Bone marrow (tissue), 2 donors: Measurements from ENCODE around the gene TMEM145.

Experiments used
- DNase-seq, 2 donors: peaks; one replicate each; lab custom pipeline; 2025; lab: John Stamatoyannopoulos, UW

TMEM145 gene

DNA sequence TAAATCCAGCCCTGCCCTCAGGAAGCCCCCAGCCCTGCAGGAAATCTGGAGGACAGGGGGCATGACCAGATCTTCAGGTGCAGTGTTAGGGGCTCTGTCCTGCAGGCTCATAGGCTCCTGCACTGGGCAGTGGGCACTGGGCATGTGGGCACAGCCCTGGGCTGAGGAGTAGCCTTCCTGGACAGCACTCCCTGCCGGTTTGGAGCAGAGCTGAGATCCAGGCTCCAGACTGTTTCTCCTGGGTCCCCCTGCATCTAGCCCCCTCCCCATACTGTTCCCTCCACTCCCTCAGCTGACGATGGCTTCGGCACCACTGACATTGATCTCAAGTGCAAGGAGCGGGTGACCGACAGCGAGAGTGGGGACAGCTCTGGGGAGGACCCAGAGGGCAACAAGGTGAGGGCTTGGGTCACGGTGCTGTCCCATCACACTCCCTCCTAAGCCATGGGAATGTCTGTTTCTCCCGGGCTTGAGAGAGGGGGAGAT lies 23.5 kb upstream of the TMEM145 start:
- DNase-seq: no peak

DNA sequence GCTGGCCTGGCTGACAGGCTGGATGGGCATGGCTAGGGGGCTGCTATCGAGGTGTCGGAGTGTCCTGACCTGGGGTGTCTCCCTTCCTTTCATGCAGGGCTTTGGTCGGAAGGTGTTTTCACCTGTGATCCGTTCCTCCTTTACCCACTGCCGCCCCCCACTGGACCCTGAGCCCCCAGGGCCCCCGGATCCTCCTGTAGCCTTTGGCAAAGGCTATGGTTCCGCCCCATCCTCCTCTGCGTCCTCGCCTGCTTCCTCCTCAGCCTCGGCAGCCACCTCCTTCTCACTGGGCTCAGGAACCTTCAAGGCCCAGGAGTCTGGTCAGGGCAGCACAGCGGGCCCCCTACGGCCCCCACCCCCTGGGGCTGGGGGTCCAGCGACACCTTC lies 23.0 kb upstream of the TMEM145 start:
- no peak for DNase-seq

DNA sequence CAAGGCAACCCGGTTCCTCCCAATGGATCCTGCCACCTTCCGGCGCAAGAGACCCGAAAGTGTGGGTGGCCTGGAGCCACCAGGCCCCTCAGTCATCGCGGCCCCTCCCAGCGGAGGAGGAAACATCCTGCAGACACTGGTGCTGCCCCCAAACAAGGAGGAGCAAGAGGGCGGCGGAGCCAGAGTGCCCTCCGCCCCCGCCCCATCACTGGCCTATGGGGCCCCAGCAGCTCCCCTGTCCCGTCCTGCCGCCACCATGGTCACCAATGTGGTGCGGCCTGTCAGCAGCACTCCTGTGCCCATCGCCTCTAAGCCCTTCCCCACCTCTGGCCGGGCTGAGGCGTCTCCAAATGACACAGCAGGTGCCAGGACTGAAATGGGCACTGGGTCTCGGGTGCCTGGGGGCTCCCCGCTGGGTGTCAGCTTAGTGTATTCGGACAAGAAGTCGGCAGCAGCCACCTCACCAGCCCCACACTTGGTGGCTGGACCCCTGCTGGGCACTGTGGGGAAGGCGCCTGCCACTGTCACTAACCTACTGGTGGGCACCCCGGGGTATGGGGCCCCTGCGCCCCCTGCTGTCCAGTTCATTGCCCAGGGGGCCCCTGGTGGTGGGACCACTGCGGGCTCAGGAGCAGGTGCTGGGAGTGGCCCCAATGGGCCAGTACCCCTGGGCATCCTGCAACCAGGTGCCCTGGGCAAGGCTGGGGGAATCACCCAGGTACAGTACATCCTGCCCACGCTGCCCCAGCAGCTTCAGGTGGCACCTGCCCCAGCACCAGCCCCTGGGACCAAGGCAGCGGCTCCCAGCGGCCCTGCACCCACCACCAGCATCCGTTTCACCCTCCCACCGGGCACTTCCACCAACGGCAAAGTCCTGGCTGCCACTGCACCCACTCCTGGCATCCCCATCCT lies 22.3 kb upstream of the TMEM145 start:
- peak in 1 of 2 donors; percentile 74 for DNase-seq

DNA sequence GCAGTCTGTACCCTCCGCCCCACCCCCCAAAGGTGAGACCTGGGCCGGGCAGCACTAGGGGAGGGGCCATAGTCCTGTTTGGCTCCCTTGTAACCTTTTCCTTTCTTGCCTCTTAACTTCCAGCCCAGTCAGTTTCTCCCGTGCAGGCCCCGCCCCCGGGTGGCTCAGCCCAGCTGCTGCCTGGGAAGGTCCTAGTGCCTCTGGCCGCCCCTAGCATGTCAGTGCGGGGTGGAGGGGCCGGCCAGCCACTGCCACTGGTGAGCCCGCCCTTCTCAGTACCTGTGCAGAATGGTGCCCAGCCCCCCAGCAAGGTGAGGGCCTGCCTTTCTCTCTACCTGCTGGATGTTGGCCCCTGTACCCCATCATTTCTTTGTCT lies 21.7 kb upstream of the TMEM145 start:
- DNase-seq: no peak

DNA sequence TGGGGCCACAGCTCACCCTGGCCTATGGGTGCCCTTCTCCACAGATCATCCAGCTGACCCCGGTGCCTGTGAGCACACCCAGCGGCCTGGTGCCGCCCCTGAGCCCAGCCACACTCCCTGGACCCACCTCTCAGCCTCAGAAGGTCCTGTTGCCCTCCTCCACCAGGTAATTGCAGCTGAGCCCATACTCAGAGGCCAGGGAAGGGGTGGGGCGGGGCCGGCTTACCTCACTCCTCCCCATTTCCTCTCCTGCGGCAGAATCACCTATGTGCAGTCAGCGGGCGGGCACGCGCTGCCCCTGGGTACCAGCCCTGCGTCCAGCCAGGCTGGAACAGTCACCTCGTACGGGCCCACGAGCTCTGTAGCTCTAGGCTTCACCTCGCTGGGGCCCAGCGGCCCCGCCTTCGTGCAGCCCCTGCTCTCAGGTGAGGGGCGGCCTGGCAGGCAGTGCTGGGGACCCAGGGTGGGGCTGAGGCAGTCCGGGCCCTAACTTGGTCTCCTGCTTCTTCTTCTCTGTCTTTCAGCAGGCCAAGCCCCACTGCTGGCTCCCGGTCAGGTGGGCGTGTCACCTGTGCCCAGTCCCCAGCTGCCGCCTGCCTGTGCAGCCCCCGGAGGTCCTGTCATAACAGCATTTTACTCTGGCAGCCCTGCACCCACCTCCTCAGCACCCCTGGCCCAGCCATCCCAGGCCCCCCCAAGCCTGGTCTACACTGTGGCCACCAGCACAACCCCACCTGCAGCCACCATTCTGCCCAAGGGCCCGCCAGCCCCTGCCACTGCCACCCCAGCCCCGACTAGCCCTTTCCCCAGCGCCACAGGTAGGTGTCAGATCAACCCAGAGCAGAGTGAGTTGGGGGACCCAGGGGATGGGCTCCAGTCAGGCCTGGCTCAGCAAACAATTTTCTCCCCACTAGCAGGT lies 20.8 kb upstream of the TMEM145 start:
- DNase-seq: no peak

DNA sequence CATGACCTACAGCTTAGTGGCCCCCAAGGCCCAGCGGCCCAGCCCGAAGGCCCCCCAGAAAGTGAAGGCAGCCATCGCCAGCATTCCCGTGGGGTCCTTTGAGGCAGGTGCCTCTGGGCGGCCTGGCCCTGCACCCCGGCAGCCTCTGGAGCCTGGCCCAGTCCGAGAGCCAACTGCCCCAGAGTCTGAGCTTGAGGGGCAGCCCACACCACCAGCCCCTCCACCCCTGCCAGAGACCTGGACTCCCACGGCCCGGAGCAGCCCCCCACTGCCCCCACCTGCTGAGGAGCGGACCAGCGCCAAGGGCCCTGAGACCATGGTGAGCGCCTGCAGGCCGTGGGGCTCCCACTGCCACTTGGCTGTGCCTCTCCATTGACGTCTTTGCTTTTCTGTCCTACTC lies 20.1 kb upstream of the TMEM145 start:
- DNase-seq: no peak

DNA sequence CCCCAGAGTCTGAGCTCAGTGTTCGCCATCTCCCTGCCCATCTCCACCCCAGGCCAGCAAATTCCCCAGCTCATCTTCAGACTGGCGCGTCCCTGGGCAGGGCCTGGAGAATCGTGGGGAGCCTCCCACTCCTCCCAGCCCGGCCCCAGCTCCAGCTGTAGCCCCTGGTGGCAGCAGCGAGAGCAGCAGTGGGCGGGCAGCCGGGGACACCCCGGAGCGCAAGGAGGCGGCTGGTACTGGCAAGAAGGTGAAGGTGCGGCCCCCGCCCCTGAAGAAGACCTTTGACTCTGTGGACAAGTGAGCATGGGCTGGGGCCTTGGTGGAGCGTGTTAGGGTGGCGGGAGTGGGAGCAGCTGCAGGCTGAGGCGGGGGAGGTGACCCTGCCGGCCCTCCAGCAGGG lies 19.6 kb upstream of the TMEM145 start:
- no peak for DNase-seq

DNA sequence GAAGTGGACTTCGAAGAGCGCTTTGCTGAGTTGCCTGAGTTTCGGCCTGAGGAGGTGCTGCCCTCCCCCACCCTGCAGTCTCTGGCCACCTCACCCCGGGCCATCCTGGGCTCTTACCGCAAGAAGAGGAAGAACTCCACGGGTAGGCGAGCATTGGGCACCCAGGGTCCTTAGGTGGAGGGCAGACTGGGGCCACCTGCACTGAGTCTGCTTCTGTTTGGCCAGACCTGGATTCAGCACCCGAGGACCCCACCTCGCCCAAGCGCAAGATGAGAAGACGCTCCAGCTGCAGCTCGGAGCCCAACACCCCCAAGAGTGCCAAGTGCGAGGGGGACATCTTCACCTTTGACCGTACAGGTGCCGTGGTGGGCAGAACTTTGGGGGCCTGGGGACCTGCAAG lies 19.2 kb upstream of the TMEM145 start:
- no peak for DNase-seq

DNA sequence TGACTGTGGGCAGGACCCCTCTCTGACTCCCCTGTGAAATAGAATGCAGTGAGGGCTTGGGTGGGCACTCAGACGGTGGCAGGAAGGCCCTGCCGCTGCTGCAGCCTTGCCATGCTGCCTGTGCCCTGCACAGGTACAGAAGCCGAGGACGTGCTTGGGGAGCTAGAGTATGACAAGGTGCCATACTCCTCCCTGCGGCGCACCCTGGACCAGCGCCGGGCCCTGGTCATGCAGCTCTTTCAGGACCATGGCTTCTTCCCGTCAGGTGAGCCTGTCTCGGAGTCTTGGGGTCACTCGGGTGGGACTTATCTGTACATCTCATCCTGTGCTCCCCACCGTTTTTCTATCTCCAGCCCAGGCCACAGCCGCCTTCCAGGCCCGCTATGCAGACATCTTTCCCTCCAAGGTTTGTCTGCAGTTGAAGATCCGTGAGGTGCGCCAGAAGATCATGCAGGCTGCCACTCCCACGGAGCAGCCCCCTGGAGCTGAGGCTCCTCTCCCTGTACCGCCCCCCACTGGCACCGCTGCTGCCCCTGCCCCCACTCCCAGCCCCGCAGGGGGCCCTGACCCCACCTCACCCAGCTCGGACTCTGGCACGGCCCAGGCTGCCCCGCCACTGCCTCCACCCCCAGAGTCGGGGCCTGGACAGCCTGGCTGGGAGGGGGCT lies 18.5 kb upstream of the TMEM145 start:
- DNase-seq: no peak

DNA sequence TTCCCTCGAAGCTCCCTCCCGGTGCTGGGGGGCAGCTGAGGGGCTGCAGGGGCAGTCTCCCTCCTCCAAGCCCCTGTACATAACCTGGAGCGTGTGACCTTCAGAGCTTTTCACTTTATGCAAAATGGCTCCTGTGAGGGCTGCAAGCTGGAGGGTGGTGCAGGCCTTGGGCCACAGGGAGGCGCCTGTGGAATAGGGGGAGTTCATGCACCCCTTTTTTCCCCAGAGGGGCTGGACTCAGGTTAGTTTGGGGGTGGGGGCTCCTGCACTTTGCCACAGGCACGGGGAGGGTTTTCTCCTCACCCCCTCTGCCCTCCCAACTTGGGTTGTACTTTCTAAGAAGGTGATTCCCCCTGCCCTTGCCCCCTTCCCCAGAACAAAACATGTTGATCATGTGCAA lies 17.8 kb upstream of the TMEM145 start:
- DNase-seq: no peak

DNA sequence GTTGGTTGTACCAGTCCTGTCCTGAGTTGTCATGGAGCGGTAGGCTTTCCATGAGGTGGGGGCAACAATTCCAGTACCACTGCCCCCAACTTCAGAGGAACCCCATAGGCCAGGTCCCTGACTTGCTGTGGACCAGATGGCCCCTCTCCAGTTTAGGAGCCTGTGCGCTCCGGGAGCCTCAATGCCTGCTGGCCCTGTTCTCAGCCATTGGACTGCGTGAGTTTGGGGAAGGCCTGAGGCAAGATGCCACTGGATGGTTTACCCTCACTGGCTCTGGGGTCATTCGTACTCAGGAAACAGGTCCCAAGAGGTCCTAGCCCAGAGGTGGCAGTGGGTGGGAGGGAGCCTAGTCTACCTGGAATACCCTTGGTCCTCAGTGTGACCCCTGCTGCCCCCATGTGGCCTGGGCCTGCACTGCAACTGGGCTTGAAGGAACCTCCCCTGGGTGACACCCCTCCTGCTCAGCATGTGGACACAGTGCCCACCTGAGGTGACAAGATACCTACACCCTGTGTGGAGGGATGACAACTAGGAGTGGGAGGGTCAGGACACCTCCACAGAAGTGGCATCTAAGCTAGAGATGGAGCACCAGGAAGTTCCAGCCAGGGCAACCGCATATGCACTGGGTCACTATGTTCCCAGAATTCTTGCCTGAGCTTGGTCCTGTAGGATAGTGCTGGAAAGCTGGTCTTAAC lies 17.1 kb upstream of the TMEM145 start:
- peak; percentile 44 to 45 for DNase-seq

DNA sequence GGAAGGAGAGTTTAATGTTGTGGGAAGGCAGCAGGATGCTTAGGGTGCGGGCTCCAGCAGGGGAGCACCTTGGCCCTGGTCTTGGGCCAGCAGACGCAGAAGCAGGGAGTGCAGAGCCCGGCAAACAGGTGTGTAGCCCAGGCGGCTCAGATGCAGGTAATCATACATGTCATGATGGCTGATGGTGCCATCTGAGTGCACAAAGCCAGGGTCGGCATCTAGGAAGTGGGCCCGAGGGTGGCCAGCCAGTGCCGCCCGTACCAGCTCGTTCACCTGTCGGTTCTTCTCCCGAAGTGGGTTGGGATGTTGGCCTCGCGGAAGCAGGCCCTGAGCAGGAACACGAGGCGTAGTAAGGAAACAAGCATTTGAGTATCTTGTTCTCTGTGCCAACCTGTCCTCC lies 16.1 kb upstream of the TMEM145 start:
- DNase-seq: no peak

DNA sequence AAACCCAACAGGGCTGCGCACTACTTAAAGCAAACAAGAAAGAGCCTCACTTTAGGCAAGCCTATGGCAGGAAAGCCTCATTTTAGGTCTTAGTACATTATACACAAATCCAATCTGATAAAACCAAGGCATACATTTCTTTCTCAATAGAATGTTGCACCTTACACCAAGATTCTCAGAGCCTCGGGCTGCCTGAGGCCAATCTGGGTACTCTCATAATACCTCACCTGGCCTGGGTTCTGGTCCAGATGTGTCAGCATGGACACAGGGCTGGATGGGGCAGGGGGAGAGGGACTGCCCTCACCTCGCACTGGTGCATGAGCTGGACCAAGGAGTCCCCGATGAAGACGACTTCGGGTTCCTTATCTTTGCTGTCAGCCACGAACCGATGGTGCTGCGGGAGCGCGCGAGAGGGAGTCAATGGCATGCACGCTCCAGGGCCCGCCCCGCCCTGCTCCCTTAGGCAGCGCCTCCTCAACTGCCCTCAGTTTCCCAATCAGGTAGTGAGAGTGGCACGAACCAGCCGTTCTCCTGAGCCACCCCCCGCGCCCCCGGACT lies 11.4 kb upstream of the TMEM145 start, which contains the start of gene PRR19:
Gene PRR19, plus strand, starts transcription at position 487 of the 558 bp plus-strand sequence. CDS start 7,453 bp downstream, outside the sequence.
- no peak for DNase-seq

DNA sequence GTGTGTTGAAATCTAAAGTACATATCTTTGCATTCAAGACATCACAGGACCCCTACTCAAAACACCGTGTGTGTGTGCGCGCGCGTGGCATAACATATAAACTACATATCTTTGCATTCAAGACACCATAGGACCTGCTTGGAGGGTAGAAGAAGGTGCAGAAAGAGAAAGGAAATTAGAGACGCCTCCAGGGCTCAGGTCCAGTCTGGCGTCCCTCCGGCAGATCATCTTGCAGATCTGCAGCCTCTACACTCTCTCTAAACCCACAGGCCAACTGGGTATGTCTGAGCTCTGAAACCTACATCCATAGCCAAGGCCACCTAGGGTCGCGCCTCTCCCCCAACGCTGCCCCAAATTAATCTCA lies 10.0 kb upstream of the TMEM145 start:
- DNase-seq: no peak

DNA sequence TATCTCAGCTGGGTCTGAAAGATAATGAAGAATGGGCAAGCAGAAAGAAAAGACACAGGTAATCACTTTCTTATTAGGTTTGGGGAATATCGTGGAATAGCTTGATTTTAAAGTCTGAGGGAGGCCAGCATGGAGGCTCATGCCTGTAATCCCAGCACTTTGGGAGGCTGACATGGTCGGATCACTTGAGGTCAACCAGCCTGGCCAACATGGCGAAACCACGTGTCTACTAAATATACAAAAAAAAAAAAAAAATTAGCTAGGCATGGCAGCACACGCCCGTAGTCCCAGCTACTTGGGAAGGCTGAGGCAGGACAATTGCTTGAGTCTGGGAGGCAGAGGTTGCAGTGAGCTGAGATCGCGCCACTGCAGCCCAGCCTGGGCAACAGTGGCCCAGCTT lies 9.2 kb upstream of the TMEM145 start:
- DNase-seq: no peak

DNA sequence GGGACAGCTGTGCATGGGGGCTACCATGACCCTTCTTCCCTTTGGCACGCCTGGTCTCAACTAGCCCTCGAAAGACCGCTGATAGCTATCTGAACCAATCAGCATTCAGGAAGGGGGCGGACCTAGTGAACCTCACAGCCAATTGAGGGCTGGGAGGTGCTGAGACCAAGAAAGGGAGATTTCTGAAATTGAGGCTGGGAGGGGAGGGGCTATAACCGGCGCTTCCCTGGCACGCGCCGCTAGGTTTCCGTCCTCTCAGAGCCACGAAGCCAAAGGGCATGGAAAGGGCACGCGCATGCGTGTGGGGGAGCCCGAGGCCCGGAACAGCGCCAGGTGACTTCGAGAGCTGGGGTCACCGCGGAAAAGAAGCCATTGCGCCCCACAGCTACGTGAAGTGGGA lies 6.5 kb upstream of the TMEM145 start:
- DNase-seq: no peak

DNA sequence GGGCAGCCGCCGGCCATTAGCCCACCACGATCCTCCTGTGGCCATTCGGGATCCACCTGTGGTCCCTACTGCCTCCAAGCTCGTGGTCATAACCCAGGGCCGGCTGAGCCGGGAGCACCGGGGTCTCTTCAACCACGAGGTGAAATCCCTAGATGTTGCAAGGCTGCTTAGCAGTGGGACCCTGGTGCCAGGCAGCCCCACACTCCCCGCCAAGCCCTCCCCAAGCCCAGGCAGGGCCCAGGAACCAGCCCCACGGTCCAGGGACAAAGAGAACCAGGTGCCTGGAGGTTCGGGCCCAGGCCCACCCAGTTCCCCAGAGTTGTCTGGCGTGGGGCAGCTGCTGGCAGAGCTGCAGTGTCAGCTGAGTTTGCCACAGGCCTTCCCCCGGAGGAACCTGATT lies 3.4 kb upstream of the TMEM145 start:
- no peak for DNase-seq

DNA sequence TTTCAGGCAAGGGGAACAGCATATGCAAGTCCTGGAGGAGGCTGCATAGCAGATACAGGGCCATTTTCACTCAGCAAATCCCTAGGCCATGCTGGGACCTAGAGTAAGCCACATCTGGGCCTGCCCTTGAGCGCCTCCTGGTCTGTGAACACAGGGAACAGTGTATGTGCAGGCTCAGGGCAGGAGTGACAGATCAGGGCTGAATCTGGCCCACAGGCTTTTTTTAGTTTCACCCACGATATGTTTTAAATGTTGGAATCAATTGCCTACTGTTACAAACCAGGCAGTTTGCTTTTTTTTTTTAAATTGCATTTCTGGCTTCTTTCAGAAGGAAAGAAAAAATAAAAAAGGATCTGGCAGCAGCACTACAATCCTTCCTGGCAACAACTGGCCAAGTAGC lies 1.5 kb upstream of the TMEM145 start:
- DNase-seq: no peak

DNA sequence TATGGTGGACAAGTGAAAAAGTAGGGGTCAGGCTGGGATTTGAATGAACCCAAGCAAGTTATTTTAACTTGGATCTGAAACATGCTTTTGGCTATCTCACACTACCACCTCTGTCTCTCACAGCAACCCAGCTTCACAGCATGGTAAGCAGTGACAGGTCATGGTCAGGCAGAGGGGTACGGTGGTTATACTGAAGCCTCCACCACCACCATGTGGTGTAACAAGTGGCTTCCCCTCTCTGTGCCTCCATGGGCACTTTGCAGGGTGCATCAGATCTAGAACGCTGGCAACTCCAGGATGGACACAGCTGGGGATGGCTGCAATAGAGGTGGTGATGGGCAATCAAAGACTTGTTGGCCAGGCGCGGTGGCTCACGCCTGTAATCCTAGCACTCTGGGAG lies 739 bp upstream of the TMEM145 start:
- no peak for DNase-seq

DNA sequence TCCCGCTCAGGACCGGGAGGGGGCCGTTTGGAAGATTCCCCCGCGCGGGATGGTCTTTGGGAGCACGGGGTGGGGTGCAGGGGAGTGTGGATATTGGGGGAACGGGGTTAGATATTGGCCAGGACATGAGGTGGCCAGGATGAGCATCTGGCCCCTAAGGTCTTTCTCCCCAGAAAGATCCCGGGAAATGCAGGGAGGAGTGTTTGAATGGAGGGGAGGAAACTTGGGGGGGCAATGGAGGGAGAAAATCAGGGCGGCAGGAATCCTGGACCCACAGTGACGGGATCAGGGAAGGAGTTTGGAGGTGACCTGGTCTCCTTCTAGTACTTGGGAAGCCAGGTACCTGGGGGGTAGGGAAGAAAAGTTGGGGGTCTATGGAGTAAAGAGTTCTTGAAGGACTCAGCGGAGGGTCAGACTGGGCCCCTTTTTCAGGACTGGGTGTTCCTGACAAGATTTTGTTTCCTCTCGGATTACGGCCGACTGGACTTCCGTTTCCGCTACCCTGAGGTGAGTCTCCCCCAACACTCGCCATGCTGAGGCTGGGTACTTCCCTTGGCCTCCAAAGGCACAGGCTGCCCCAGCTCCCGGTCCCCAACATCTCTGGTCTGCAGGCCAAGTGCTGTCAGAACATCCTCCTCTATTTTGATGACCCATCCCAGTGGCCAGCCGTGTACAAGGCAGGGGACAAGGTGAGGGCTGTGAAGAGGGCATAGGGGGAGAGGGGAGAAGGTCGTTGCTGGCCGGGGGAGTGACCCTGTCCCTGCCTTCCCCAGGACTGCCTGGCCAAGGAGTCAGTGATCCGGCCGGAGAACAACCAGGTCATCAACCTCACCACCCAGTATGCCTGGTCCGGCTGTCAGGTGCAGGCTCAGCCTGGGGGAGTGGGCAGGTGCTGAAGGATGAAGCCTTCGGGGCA lies 989 bp downstream of the TMEM145 start:
- no peak for DNase-seq
